ENCODE results near the gene SEC11C.

SEC11C gene

DNA sequence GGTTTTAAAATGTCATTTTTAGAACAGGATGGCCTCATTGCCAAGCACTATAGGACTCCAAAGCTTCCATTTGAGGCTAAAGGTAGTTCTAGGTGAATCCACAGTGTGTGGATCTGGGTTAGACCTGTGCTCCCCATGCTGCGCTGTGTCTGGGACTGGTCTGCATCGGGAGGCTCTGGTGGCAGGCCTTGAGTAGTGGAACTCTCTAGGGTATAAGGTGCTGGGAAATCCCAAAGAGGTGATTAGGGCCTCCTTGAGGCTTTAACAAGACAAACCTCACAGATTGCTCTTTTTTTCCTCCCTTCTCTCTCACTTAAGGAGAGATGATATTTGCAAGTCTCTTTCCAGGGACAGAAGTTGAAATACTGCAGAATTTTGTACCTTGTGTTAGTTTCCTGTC, 9.3 kb downstream of the SEC11C start:
- Histone ChIP-seq H3K27me3 (ENCODE audit: control insufficient read depth, insufficient read depth, low read length) (peaks cover 3% of the 10 kb centered on the region), H3K4me3 (ENCODE audit: low read length) (no peak overlapping the region), H3K4me1 (ENCODE audit: control insufficient read depth, insufficient read depth, low read length) (no peaks in the 10 kb centered on the region), H3K9ac (ENCODE audit: low read length) (no peak overlapping the region), H3K36me3 (ENCODE audit: control insufficient read depth, insufficient read depth, low read length) (peaks cover 7% of the 10 kb centered on the region), H3K9me3 (ENCODE audit: control insufficient read depth, low read length) (no peaks in the 10 kb centered on the region)

DNA sequence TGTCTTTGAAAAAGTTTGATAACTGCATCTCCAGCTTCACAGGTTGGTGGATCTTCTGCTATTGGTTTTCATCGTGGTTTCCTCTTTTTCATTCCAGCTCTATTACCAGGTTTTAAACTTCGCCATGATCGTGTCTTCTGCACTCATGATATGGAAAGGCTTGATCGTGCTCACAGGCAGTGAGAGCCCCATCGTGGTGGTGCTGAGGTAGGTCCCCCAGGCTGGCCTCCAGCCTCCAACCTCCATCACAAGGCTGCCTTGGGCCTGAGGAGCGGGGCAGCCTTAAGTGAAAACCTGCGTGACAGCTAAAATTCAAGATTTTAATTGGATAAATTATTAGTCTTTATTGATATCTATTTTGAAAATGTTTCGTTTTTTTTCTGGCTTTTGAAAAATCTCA, 9.7 kb downstream of the SEC11C start:
- H3K4me3 ChIP-seq (ENCODE audit: low read length) = no peak overlapping the region
- no peaks in the 10 kb centered on the region for H3K9me3 ChIP-seq (ENCODE audit: control insufficient read depth, low read length)
- peaks cover 7% of the 10 kb centered on the region for H3K36me3 ChIP-seq (ENCODE audit: control insufficient read depth, insufficient read depth, low read length)
- no peak overlapping the region for H3K9ac ChIP-seq (ENCODE audit: low read length)
- no peaks in the 10 kb centered on the region for H3K4me1 ChIP-seq (ENCODE audit: control insufficient read depth, insufficient read depth, low read length)
- peaks cover 3% of the 10 kb centered on the region for H3K27me3 ChIP-seq (ENCODE audit: control insufficient read depth, insufficient read depth, low read length)

DNA sequence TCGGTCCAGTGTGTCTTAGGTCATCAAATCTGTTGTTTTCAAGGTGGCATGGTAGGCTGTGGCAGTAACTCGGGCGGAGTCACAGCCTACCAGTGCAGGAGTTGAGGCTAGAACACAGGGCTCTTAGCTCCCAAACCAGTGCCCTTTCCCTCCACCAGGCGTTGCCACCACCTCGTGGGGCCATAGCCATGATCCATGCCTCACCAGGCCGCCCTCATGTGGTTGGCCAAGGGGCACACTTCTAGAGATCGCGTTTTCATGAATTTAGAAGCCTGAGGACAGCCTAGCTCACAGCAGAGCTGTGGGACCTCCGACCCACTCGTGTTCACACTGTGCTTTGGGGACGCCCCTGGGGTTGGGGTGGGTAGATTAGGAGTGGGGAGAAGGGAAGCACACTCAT, 10.6 kb downstream of the SEC11C start:
- H3K4me3 ChIP-seq (ENCODE audit: low read length) = no peak overlapping the region
- peaks cover 3% of the 10 kb centered on the region for H3K27me3 ChIP-seq (ENCODE audit: control insufficient read depth, insufficient read depth, low read length)
- H3K9me3 ChIP-seq (ENCODE audit: control insufficient read depth, low read length) = no peaks in the 10 kb centered on the region
- no peak overlapping the region for H3K9ac ChIP-seq (ENCODE audit: low read length)
- no peaks in the 10 kb centered on the region for H3K4me1 ChIP-seq (ENCODE audit: control insufficient read depth, insufficient read depth, low read length)
- H3K36me3 ChIP-seq (ENCODE audit: control insufficient read depth, insufficient read depth, low read length) = peaks cover 7% of the 10 kb centered on the region

DNA sequence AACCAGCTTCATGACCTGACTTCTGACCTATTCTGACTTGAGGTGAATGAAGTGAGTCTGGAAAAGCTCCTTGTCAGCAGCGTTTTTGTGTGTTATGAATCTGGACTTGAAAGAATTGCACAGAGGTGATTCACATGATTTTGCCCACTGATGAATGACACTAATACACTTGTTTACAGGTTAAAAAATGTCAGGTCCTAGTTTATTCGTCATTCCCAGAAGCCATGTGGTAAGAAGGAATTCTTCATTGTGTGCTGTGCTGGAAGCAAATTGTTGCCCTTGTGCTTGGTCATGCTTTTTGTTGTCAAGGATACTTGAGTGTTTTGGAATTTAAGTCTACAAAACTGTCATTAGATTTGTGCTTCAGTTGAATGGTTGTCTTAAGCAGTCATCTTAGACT, 15.5 kb downstream of the SEC11C start:
- Histone ChIP-seq H3K27me3 (ENCODE audit: control insufficient read depth, insufficient read depth, low read length) (no peaks in the 10 kb centered on the region), H3K9me3 (ENCODE audit: control insufficient read depth, low read length) (no peaks in the 10 kb centered on the region), H3K9ac (ENCODE audit: low read length) (no peak overlapping the region), H3K36me3 (ENCODE audit: control insufficient read depth, insufficient read depth, low read length) (no peaks in the 10 kb centered on the region), H3K4me3 (ENCODE audit: low read length) (no peak overlapping the region), H3K4me1 (ENCODE audit: control insufficient read depth, insufficient read depth, low read length) (no peaks in the 10 kb centered on the region)

DNA sequence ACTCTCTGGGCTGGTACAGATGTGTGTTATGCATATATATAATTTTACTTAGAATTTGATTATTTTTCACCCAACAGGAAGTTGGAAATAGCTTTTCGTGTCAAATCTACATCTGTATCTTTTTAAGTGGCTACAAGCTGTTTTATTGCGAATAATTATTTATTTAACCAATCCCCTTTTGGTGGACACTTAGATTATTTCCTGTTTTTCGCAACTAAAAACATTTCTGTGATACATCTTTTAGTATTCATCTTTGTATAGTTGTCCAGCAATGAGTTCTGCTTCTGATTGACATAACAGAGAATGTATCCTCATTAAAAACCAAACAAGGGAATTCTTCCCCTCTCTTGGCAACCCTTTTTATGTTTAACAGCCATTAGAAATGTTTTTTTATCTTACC, 16.6 kb downstream of the SEC11C start:
- Histone ChIP-seq H3K4me3 (ENCODE audit: low read length) (no peak overlapping the region), H3K27me3 (ENCODE audit: control insufficient read depth, insufficient read depth, low read length) (no peaks in the 10 kb centered on the region), H3K9ac (ENCODE audit: low read length) (no peak overlapping the region), H3K9me3 (ENCODE audit: control insufficient read depth, low read length) (no peaks in the 10 kb centered on the region), H3K36me3 (ENCODE audit: control insufficient read depth, insufficient read depth, low read length) (no peaks in the 10 kb centered on the region), H3K4me1 (ENCODE audit: control insufficient read depth, insufficient read depth, low read length) (no peaks in the 10 kb centered on the region)

DNA sequence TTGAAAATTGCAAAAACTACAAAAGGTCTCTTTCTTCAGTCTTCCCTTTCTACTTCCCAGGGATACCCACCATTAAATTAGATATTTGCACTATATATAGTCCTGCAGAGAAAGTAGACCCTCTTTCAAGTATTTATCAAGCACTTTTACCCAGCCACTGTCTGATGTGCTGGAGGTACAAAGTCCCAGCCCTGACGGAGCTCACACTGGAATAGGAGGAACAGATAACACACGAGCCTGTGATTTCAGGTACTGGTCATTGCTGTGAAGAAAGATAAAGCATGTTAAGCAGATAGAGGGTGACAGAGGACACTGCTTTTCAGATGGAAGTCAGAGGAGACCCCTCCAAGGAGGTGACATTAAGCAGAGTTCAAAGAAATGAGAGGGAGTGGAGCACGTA, 19.6 kb downstream of the SEC11C start:
- no peak overlapping the region for H3K9ac ChIP-seq (ENCODE audit: low read length)
- H3K4me1 ChIP-seq (ENCODE audit: control insufficient read depth, insufficient read depth, low read length) = no peaks in the 10 kb centered on the region

DNA sequence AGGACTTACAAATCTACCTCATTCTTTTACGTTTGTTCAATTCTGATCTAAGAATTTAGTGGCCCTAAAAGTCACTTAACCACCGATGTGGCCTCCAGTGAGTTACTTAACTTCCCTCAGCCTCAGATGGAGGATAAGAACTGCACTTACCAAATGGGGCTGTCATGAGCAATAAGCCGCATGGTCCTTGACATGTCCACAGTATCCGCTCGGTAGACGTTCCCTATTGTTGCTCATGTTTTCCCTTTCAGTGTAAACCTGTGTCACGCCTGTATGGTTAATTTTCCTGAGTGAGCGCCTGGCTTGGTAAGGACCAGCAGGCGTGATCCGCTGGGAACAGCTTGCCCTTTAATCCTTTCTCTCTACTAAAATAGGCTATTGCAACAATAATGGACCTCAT, 20.3 kb downstream of the SEC11C start:
- no peak overlapping the region for H3K4me3 ChIP-seq (ENCODE audit: low read length)
- H3K9me3 ChIP-seq (ENCODE audit: control insufficient read depth, low read length) = no peaks in the 10 kb centered on the region
- H3K36me3 ChIP-seq (ENCODE audit: control insufficient read depth, insufficient read depth, low read length) = no peaks in the 10 kb centered on the region
- no peaks in the 10 kb centered on the region for H3K4me1 ChIP-seq (ENCODE audit: control insufficient read depth, insufficient read depth, low read length)
- H3K27me3 ChIP-seq (ENCODE audit: control insufficient read depth, insufficient read depth, low read length) = peaks cover 7% of the 10 kb centered on the region
- H3K9ac ChIP-seq (ENCODE audit: low read length) = no peak overlapping the region

More for the DNA sequence above, 19.6 kb downstream of the SEC11C start:
- no peak overlapping the region for H3K4me3 ChIP-seq (ENCODE audit: low read length)
- no peaks in the 10 kb centered on the region for H3K36me3 ChIP-seq (ENCODE audit: control insufficient read depth, insufficient read depth, low read length)
- H3K9me3 ChIP-seq (ENCODE audit: control insufficient read depth, low read length) = no peaks in the 10 kb centered on the region
- H3K27me3 ChIP-seq (ENCODE audit: control insufficient read depth, insufficient read depth, low read length) = peaks cover 7% of the 10 kb centered on the region

DNA sequence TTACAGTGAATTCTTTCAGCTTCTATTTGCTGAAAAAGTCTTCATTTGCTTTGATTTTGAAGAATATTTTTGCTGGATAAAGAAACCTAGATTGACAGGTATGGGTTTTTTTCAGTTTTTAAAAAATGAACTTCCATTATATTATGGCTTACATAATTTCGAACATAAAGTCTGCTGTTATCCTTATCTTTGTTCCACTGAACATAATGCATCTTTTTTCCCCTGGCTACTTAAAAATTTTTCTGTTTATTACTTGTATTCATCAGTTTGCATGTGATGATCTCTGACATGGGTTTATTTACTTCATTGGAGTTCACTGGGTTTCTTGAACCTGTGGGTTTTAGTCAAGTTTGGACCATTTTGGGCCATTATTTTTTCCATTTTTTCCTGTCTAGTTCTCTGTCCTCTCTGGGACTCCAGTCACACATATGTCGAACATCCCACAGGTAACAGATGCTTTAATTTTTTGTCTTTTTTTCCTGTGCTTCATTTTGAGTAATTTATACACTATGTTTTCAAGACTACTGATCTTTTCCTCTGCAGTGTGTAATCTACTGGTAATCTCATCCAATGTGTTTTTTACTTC, 33.1 kb downstream of the SEC11C start:
- Histone ChIP-seq H3K36me3 (ENCODE audit: control insufficient read depth, insufficient read depth, low read length) (no peaks in the 10 kb centered on the region), H3K9ac (ENCODE audit: low read length) (no peak overlapping the region), H3K27me3 (ENCODE audit: control insufficient read depth, insufficient read depth, low read length) (peaks cover 7% of the 10 kb centered on the region), H3K4me1 (ENCODE audit: control insufficient read depth, insufficient read depth, low read length) (no peaks in the 10 kb centered on the region), H3K9me3 (ENCODE audit: control insufficient read depth, low read length) (no peaks in the 10 kb centered on the region), H3K4me3 (ENCODE audit: low read length) (no peak overlapping the region)

DNA sequence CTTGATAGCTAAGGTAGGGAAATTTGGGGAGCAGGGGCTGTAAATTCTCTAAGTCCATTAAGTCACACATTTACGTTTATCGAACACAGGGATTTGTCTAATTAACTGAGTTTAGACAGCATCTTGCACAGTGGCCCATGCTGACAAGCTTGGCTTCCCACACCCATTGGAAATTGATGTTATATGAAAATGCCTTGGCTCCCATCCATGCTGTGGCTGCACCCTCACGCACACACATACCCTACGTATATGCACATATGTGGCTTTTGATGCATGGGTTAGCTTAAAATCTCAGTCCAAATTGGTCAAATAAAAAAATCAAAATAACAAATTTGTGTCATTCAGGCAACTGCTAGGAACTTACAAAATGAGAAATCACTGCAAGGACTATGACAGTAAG, 37.8 kb downstream of the SEC11C start:
- Histone ChIP-seq H3K27me3 (ENCODE audit: control insufficient read depth, insufficient read depth, low read length) (peaks cover 8% of the 10 kb centered on the region), H3K9ac (ENCODE audit: low read length) (no peak overlapping the region), H3K4me3 (ENCODE audit: low read length) (no peak overlapping the region), H3K4me1 (ENCODE audit: control insufficient read depth, insufficient read depth, low read length) (no peaks in the 10 kb centered on the region), H3K9me3 (ENCODE audit: control insufficient read depth, low read length) (no peaks in the 10 kb centered on the region), H3K36me3 (ENCODE audit: control insufficient read depth, insufficient read depth, low read length) (no peaks in the 10 kb centered on the region)

DNA sequence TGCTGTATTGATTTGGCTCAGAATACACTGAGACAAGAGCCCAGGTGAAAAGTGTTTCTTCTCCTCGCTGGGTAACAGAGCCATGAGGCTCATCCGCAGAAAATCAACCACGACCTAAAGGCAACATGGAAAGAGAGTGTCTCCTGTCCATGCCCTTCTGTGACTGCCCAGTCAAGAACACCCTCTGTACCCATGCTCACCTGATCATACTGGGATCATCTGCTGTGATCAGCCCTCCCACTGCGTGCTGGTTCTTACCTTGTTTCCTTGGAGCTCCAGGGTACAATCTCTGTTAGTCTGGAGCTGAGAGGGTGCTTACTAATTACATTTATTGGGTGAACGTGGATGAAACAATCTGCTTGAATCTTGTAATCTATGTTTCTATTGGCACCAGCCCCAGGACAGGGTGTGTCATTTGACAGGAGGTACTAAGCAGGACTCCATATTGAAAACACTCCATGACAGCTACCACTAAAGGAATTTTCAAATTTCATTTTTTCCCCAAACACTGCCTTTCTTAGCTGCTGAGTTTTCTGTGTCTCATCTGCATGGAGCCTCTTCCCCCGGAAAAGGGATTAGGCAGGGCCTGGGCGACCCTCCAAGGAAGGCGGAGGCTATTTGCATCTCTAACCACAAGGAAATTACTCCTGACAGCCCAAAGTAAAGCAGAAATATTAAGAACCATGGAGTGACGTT, 40.6 kb downstream of the SEC11C start:
- peaks cover 8% of the 10 kb centered on the region for H3K27me3 ChIP-seq (ENCODE audit: control insufficient read depth, insufficient read depth, low read length)
- H3K9ac ChIP-seq (ENCODE audit: low read length) = no peak overlapping the region
- H3K4me3 ChIP-seq (ENCODE audit: low read length) = no peak overlapping the region
- no peaks in the 10 kb centered on the region for H3K36me3 ChIP-seq (ENCODE audit: control insufficient read depth, insufficient read depth, low read length)
- no peaks in the 10 kb centered on the region for H3K9me3 ChIP-seq (ENCODE audit: control insufficient read depth, low read length)
- H3K4me1 ChIP-seq (ENCODE audit: control insufficient read depth, insufficient read depth, low read length) = no peaks in the 10 kb centered on the region

DNA sequence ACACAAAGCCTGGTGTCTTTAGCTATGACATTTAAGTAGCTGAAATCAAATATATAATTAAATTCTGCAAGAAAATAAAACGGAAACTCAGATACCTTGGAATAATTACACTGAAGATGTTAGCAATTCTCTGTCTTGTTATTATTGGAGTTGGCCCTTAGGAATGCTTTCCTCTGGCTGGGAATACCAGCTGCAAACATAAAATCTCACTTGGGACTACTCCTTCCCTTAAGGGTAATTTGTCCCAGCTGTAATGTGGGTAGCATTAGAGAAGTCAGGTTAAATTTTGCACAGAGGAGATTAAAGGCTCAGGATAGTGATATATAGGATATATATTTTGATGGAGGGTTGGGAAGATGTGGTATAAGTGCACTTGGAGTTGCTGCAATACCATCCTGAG, 43.0 kb downstream of the SEC11C start:
- no peak overlapping the region for H3K4me3 ChIP-seq (ENCODE audit: low read length)
- peaks cover 5% of the 10 kb centered on the region for H3K27me3 ChIP-seq (ENCODE audit: control insufficient read depth, insufficient read depth, low read length)
- H3K9ac ChIP-seq (ENCODE audit: low read length) = no peak overlapping the region
- no peaks in the 10 kb centered on the region for H3K36me3 ChIP-seq (ENCODE audit: control insufficient read depth, insufficient read depth, low read length)
- H3K9me3 ChIP-seq (ENCODE audit: control insufficient read depth, low read length) = no peaks in the 10 kb centered on the region
- no peaks in the 10 kb centered on the region for H3K4me1 ChIP-seq (ENCODE audit: control insufficient read depth, insufficient read depth, low read length)

DNA sequence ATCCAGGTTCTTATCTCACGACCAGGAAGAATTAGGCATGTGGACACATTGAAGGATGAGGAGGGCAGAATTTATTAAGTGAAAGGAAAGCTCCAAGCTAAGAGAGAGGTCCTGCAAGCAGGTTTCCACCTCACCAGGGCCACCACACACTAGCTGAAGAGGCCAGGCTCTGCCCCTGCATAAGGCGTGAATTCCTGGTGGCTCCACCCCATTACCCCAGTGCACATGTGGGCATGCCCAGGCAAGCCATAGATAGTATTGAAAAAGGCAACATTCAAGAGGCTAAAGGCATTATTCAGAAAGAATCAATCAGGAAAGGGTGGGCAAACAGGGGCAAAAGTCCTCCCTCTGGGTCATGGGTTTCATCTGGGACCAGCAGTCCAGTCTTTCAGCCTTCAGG, 49.3 kb downstream of the SEC11C start:
- Histone ChIP-seq H3K4me3 (ENCODE audit: low read length) (no peak overlapping the region), H3K36me3 (ENCODE audit: control insufficient read depth, insufficient read depth, low read length) (no peaks in the 10 kb centered on the region), H3K9ac (ENCODE audit: low read length) (no peak overlapping the region), H3K9me3 (ENCODE audit: control insufficient read depth, low read length) (no peaks in the 10 kb centered on the region), H3K27me3 (ENCODE audit: control insufficient read depth, insufficient read depth, low read length) (no peaks in the 10 kb centered on the region), H3K4me1 (ENCODE audit: control insufficient read depth, insufficient read depth, low read length) (no peaks in the 10 kb centered on the region)

DNA sequence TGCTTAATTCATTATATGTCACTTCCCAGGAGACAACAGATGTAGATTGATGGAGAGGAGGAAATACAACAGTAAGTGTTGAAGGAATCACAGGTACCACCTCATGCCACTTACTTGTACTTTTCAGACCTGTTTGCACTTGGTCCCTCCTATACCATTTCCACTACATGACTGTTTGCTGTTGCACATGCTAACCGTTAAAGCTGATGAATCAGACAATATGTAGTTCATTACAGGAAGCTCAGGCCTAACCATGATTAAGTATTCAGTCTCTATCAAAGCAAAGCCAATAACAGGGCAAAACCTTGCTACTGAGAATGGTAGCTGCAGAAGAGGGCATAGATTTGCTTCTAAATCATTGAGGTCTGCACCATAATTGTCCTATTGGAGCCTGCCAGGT, 50.1 kb downstream of the SEC11C start:
- Histone ChIP-seq H3K36me3 (ENCODE audit: control insufficient read depth, insufficient read depth, low read length) (no peaks in the 10 kb centered on the region), H3K4me3 (ENCODE audit: low read length) (no peak overlapping the region), H3K9ac (ENCODE audit: low read length) (no peak overlapping the region), H3K4me1 (ENCODE audit: control insufficient read depth, insufficient read depth, low read length) (no peaks in the 10 kb centered on the region), H3K9me3 (ENCODE audit: control insufficient read depth, low read length) (no peaks in the 10 kb centered on the region), H3K27me3 (ENCODE audit: control insufficient read depth, insufficient read depth, low read length) (no peaks in the 10 kb centered on the region)
